Measurements from ENCODE around the gene RAD50.
"Not testable (repeated sequence)": the region's sequence is repeated elsewhere in the genome, so short reads cannot be mapped to it uniquely, and the experiment has no call there.

The RAD50 gene

GRCh38 chr5:132557478-132558172 is 848 bp downstream of the RAD50 start:
- no peak for DNase-seq

DNA sequence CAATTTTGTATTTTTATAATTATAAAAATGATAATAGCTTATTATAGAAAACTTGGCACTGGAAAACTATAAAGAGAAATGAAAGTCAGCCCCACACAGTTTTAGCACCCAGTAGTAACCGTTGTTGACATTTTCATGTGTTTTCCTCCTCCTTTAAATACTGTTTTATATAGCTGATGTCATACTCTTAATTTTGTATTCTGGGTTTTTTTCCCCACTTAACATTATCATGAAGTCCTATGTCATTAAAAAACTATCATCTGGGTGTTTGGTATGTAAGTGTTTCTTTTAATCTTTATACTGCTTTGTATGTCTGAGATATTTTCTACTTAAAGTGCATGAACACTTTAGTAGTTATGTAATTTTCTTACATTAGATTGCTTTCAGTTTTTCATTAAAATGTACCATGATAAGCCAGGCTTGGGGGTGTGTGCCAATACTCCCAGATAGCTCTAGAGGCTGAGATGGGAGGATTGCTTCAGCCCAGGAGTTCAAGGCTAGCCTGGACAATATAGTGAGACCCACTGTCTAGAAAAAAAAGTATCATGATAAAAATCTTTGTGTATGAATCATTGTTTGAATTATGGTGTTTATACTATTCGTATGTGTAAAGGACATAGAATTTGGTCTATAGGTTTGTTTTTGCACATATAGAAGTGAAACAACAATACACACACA is 2.7 kb downstream of the RAD50 start:
- DNase-seq = no peak

- no peak for DNase-seq
Observed at GRCh38 chr5:132561601-132562000, 4.8 kb downstream of the RAD50 start.

GRCh38 chr5:132564555-132564954 is 7.8 kb downstream of the RAD50 start:
- not testable (repeated sequence) for DNase-seq

GRCh38 chr5:132566657-132567056 is 9.9 kb downstream of the RAD50 start:
- no peak for DNase-seq

GRCh38 chr5:132576123-132576522 is 19.3 kb downstream of the RAD50 start:
- DNase-seq = no peak

GRCh38 chr5:132584560-132584959 is 27.8 kb downstream of the RAD50 start:
- not testable (repeated sequence) for DNase-seq

DNA sequence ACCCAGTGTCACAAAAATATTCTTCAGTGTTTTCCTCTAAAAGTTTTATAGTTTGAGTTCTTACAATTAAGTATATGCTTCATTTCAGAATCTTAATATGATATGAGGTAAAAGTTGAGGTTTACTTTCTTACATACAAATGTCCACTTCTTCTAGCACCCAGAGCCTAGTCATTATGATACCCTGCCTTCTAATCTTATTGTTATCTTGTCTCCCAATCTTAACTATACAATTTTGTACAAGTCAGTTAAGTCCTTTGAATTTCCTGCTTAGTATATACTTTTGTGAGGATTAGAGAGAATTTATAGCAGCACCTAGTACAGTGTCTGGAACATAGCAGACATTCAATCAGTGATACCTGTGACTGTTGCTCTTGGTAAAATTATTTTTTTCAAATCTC is 29.3 kb downstream of the RAD50 start:
- DNase-seq = no peak

- no peak for DNase-seq
Observed at GRCh38 chr5:132589467-132589866, 32.7 kb downstream of the RAD50 start.

DNA sequence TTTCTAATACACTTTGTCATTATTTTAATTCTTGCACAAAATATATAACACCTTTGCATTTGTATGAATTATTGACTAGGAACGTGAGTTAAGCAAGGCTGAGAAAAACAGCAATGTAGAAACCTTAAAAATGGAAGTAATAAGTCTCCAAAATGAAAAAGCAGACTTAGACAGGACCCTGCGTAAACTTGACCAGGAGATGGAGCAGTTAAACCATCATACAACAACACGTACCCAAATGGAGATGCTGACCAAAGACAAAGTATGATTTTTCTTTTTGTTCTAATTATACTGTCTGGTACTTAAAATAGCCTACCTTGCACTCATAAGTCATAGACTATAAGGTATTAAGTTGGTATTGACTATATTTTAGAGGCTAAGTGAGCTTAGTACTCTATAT is 34.4 kb downstream of the RAD50 start:
- no peak for DNase-seq

DNA sequence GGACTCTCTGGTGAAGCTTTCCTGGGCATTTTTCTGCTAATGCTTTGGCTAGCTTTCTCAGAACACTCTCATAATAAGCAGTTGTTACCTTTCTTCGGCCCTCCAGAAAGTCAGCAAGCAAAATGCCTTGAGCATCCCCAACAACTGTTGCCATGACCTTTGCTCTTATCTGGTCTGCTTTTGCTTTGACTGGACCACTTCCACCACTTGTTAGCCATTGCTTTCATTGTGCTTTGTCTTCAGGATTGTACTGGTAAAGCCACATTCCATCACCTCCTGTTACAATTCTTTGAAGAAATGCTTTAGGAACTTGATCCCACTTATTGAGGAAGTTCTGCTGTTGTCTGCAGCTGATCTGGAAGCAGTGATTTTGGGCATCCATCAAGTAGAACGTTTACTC is 35.7 kb downstream of the RAD50 start:
- DNase-seq = no peak

GRCh38 chr5:132594170-132594569 is 37.4 kb downstream of the RAD50 start:
- no peak for DNase-seq

DNA sequence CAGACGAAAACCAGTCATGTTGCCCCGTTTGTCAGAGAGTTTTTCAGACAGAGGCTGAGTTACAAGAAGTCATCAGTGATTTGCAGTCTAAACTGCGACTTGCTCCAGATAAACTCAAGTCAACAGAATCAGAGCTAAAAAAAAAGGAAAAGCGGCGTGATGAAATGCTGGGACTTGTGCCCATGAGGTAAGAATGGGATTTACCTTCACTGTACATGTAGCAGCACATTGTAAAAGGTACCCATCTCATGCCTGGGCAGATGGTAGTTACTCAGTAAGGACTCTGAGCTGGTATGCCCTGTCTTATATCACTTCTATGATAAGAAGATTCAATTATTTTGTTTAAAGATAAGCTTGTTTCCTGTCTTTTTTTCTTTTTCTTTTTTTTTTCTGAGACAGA is 38.8 kb downstream of the RAD50 start:
- no peak for DNase-seq

DNA sequence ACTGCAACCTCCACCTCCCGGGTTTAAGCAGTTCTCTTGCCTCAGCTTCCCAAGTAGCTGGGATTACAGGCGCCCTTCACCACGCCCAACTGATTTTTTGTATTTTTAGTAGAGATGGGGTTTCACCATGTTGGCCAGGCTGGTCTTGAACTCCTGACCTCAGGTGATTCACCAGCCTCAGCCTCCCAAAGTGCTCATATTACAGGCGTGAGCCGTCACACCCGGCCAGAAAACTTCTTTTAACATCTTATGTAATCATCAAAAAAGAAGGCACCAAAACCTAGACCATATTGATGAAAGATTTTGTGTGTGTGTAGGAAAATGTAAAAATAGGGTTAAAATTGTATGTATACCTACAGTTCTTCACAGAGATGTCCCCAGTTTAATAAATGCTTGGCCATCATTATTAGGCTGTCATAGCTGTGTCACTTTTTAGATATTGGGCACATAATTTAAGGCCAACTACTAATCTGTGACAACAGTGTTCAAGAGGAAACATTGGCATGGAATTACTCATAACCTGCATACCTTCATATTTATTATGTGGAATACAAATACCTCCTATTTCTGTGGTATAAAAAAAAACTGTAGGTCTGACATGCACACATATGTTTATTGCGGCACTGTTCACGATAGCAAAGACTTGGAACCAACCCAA is 44.4 kb downstream of the RAD50 start:
- DNase-seq = no peak

- DNase-seq = no peak
Observed at GRCh38 chr5:132607095-132607494, 50.3 kb downstream of the RAD50 start.

DNA sequence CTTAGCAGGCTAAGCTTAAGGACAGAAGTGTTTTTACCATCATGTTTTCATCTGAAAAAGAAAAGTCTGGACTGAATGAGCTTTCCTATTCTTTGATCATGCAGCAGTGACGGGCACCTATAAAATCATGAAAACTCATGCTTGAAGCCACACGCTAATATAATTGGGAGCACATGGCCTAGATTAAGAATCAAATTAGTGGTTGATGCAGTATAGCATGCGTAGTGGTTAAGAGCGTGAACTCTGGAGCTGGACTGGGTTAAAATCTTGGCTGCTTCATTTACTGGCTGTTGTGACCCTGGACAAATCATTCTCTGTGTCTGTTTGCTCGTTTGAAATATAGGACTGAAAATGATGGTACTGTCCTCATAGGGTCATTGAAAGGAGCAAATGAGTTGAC is 51.3 kb downstream of the RAD50 start:
- DNase-seq = no peak

DNA sequence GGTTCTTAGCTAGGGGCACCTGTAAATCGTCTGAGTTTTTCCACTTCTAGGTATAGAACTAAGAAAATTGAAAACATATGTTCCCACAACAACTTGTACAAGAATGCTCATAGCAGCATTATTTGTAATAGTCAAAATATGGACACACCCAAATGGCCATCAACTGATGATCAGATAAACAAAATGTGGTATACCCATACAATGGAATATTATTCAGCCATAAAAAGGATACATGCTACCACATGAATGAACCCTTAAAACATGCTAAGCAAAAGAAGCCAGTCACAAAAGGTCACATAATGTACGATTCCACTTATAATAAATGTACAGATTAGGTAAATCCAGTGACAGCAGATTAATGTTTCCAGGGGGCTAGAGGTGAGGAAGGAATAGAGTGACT is 55.2 kb downstream of the RAD50 start:
- DNase-seq = no peak

GRCh38 chr5:132612846-132613245 is 56.1 kb downstream of the RAD50 start:
- no peak for DNase-seq

GRCh38 chr5:132621699-132622098 is 64.9 kb downstream of the RAD50 start:
- no peak for DNase-seq

DNA sequence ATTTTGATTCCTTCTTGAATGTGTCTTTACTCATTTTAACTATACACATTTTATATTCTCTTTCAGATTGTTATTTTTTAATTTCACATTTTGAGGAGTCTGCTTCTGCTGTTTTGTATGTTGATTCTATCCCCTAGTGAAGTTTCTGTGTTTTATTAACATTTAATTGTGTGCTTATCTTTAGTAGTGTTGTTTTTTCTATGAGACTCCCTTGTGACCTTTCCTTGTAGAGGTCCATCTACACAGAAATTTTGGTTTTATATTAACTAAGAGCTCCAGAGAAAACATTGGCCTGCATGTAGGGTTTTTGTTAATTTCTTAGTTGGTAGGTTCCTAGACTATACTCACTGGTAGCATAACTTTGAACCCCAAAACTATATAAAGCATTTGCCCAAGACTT is 65.8 kb downstream of the RAD50 start:
- no peak for DNase-seq

GRCh38 chr5:132627470-132627869 is 70.7 kb downstream of the RAD50 start:
- DNase-seq = no peak

- no peak for DNase-seq
Observed at GRCh38 chr5:132628814-132629213, 72.0 kb downstream of the RAD50 start.

- DNase-seq = no peak
Observed at GRCh38 chr5:132629230-132629944, 72.6 kb downstream of the RAD50 start.

GRCh38 chr5:132633587-132633986 is 76.8 kb downstream of the RAD50 start:
- not testable (repeated sequence) for DNase-seq

All from activated T-cell treated with anti-CD3 and anti-CD28 coated beads, Interleukin-2, amount 50 U/mL, for 1 hour (primary cell).